ENCODE results near the gene MBD2.

DNA sequence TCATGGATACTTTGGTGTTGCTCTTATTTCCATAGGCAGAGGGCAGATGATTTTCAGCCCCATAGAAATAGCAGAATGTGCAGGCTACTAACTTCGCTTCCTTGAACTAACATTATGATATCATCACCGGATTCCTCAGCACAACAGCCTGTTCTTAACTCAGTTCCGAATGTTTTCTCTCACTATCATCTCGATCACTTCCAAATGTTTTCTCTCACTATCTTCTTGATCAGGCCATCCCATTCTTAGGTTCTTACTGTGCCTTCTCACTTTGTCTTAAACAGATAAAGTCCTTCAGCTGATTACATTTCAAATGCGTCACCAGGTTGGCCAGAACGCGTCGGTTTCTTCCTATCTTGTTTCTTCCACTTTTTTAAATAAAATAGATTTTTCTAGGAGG lies 11.4 kb upstream of the MBD2 start:
- TF ChIP-seq CTCF (IDR thresholded peaks at IDR 0.05; ENCODE audit: control extremely low read depth in 1 of 3, insufficient read depth in 1 of 3, low read depth in 1 of 3, low read length in 3 of 3) (no peak), TAF1 (IDR thresholded peaks at IDR 0.05; ENCODE audit: low read depth, low read length) (no peak), POLR2A (IDR thresholded peaks at IDR 0.05; ENCODE audit: control extremely low read depth in 1 of 2, low read depth in 2 of 2, low read length in 2 of 2) (no peak), KDM1A (IDR thresholded peaks at IDR 0.05; ENCODE audit: borderline replicate concordance, low read length) (no peak), BCL11A (IDR thresholded peaks at IDR 0.05; ENCODE audit: low read depth in 2 of 2, low read length in 2 of 2) (no peak), YY1 (IDR thresholded peaks at IDR 0.05; ENCODE audit: low read depth, low read length) (no peak), CEBPB (IDR thresholded peaks at IDR 0.05; ENCODE audit: low read depth, low read length) (no peak), TEAD4 (IDR thresholded peaks at IDR 0.05; ENCODE audit: low read depth, low read length) (no peak), HDAC6 (IDR thresholded peaks at IDR 0.05; ENCODE audit: low read depth, low read length) (no peak), EP300 (IDR thresholded peaks at IDR 0.05; ENCODE audit: borderline replicate concordance in 1 of 2, low read depth in 2 of 2, low read length in 2 of 2) (no peak), PHF8 (conservative IDR thresholded peaks at IDR 0.05; ENCODE audit: low read depth, low read length) (no peak)
- TF ChIP-seq, protein P1, sequence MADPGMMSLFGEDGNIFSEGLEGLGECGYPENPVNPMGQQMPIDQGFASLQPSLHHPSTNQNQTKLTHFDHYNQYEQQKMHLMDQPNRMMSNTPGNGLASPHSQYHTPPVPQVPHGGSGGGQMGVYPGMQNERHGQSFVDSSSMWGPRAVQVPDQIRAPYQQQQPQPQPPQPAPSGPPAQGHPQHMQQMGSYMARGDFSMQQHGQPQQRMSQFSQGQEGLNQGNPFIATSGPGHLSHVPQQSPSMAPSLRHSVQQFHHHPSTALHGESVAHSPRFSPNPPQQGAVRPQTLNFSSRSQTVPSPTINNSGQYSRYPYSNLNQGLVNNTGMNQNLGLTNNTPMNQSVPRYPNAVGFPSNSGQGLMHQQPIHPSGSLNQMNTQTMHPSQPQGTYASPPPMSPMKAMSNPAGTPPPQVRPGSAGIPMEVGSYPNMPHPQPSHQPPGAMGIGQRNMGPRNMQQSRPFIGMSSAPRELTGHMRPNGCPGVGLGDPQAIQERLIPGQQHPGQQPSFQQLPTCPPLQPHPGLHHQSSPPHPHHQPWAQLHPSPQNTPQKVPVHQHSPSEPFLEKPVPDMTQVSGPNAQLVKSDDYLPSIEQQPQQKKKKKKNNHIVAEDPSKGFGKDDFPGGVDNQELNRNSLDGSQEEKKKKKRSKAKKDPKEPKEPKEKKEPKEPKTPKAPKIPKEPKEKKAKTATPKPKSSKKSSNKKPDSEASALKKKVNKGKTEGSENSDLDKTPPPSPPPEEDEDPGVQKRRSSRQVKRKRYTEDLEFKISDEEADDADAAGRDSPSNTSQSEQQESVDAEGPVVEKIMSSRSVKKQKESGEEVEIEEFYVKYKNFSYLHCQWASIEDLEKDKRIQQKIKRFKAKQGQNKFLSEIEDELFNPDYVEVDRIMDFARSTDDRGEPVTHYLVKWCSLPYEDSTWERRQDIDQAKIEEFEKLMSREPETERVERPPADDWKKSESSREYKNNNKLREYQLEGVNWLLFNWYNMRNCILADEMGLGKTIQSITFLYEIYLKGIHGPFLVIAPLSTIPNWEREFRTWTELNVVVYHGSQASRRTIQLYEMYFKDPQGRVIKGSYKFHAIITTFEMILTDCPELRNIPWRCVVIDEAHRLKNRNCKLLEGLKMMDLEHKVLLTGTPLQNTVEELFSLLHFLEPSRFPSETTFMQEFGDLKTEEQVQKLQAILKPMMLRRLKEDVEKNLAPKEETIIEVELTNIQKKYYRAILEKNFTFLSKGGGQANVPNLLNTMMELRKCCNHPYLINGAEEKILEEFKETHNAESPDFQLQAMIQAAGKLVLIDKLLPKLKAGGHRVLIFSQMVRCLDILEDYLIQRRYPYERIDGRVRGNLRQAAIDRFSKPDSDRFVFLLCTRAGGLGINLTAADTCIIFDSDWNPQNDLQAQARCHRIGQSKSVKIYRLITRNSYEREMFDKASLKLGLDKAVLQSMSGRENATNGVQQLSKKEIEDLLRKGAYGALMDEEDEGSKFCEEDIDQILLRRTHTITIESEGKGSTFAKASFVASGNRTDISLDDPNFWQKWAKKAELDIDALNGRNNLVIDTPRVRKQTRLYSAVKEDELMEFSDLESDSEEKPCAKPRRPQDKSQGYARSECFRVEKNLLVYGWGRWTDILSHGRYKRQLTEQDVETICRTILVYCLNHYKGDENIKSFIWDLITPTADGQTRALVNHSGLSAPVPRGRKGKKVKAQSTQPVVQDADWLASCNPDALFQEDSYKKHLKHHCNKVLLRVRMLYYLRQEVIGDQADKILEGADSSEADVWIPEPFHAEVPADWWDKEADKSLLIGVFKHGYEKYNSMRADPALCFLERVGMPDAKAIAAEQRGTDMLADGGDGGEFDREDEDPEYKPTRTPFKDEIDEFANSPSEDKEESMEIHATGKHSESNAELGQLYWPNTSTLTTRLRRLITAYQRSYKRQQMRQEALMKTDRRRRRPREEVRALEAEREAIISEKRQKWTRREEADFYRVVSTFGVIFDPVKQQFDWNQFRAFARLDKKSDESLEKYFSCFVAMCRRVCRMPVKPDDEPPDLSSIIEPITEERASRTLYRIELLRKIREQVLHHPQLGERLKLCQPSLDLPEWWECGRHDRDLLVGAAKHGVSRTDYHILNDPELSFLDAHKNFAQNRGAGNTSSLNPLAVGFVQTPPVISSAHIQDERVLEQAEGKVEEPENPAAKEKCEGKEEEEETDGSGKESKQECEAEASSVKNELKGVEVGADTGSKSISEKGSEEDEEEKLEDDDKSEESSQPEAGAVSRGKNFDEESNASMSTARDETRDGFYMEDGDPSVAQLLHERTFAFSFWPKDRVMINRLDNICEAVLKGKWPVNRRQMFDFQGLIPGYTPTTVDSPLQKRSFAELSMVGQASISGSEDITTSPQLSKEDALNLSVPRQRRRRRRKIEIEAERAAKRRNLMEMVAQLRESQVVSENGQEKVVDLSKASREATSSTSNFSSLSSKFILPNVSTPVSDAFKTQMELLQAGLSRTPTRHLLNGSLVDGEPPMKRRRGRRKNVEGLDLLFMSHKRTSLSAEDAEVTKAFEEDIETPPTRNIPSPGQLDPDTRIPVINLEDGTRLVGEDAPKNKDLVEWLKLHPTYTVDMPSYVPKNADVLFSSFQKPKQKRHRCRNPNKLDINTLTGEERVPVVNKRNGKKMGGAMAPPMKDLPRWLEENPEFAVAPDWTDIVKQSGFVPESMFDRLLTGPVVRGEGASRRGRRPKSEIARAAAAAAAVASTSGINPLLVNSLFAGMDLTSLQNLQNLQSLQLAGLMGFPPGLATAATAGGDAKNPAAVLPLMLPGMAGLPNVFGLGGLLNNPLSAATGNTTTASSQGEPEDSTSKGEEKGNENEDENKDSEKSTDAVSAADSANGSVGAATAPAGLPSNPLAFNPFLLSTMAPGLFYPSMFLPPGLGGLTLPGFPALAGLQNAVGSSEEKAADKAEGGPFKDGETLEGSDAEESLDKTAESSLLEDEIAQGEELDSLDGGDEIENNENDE (IDR thresholded peaks at IDR 0.05; ENCODE audit: insufficient replicate concordance, low read length), result no peak

Measured in H1 (cell line).